GM23338 (cell line): Measurements from ENCODE around the gene REV3L. TPM values are rescaled to one million over a fixed set of nuclear protein-coding genes. Genes with fewer than 3 reads are reported as not detected.
A peak's percentile ranks its signal among the peaks of the same experiment; 100 is the strongest.

Experiments
- ATAC-seq: fragments of 200-7000 bp; cut with Tn5 transposase; 3 replicates; pipeline ENCODE4 v1.9.1; 2020
- DNase-seq: peaks from one replicate; pipeline ENCODE4 v3.0.0-alpha.2; 2015; ENCODE audit warnings: low spot score
- H2AFZ ChIP-seq: fragments of 200-600 bp; sonication (generic); 2 replicates; pipeline ENCODE4 v1.8.0; 2016; ENCODE audit warnings: antibody characterized with exemption, mild to moderate bottlenecking, moderate library complexity
- H3F3A ChIP-seq: fragments of 200-600 bp; sonication (generic); replicated peaks from 2 replicates; pipeline ENCODE4 v1.8.0; 2017; ENCODE audit warnings: antibody characterized with exemption, mixed run types, low read depth
- H3K27ac ChIP-seq: fragments of 200-600 bp; sonication (generic); 2 replicates; pipeline ENCODE4 v1.6.1; 2016; ENCODE audit warnings: low read depth
- H3K27me3 ChIP-seq: fragments of 200-600 bp; sonication (generic); 2 replicates; pipeline ENCODE4 v1.8.0; 2016; ENCODE audit warnings: mild to moderate bottlenecking, mixed run types, moderate library complexity; ENCODE audit not compliant: insufficient read depth
- H3K36me3 ChIP-seq: fragments of 200-600 bp; sonication (generic); 2 replicates; pipeline ENCODE4 v1.8.0; 2016; ENCODE audit warnings: mild to moderate bottlenecking; ENCODE audit not compliant: insufficient read depth
- H3K4me1 ChIP-seq: fragments of 200-600 bp; sonication (generic); 2 replicates; pipeline ENCODE4 v1.8.0; 2016; ENCODE audit warnings: mild to moderate bottlenecking, moderate library complexity; ENCODE audit not compliant: insufficient read depth
- H3K4me2 ChIP-seq: fragments of 200-600 bp; sonication (generic); 2 replicates; pipeline ENCODE4 v1.7.1; 2017; ENCODE audit warnings: mixed run types
- H3K4me3 ChIP-seq: fragments of 200-600 bp; sonication (generic); 2 replicates; pipeline ENCODE4 v1.6.1; 2016; ENCODE audit warnings: mixed run types
- H3K79me2 ChIP-seq: fragments of 200-600 bp; sonication (generic); replicated peaks from 2 replicates; pipeline ENCODE4 v1.8.0; 2017; ENCODE audit warnings: mild to moderate bottlenecking; ENCODE audit not compliant: insufficient read depth
- H3K9me2 ChIP-seq: fragments of 200-600 bp; sonication (generic); 2 replicates; pipeline ENCODE4 v1.8.0; 2017; ENCODE audit not compliant: insufficient read depth
- H4K20me1 ChIP-seq: fragments of 200-600 bp; sonication (generic); replicated peaks from 2 replicates; pipeline ENCODE4 v1.8.0; 2017; ENCODE audit warnings: mild to moderate bottlenecking; ENCODE audit not compliant: insufficient read depth
- H3K27ac Mint-ChIP-seq: 2 replicates; pipeline ENCODE4 v1.8.0; 2020; ENCODE audit warnings: inconsistent platforms, mild to moderate bottlenecking, moderate library complexity, mixed read lengths
- H3K27me3 Mint-ChIP-seq: 3 replicates; pipeline ENCODE4 v1.8.0; 2022; ENCODE audit warnings: low read depth, mild to moderate bottlenecking, moderate library complexity, mixed read lengths, inconsistent platforms; ENCODE audit not compliant: insufficient read depth, poor library complexity
- H3K36me3 Mint-ChIP-seq: 3 replicates; pipeline ENCODE4 v1.8.0; 2021; ENCODE audit warnings: low read depth, mild to moderate bottlenecking, inconsistent platforms, moderate library complexity, mixed read lengths
- H3K4me1 Mint-ChIP-seq: 3 replicates; pipeline ENCODE4 v1.8.0; 2020; ENCODE audit warnings: mild to moderate bottlenecking, inconsistent platforms, mixed read lengths
- H3K4me3 Mint-ChIP-seq: 3 replicates; pipeline ENCODE4 v1.8.0; 2021; ENCODE audit warnings: moderate library complexity, mild to moderate bottlenecking, inconsistent platforms, mixed read lengths
- H3K9me3 Mint-ChIP-seq: 3 replicates; pipeline ENCODE4 v1.8.0; 2020; ENCODE audit warnings: moderate library complexity, mild to moderate bottlenecking, inconsistent platforms, mixed read lengths
- JUNB ChIP-seq: IDR thresholded peaks from one replicate; pipeline ENCODE4 v1.6.1; 2016; ENCODE audit warnings: antibody characterized with exemption; ENCODE audit not compliant: unreplicated experiment
- STAT1 ChIP-seq: IDR thresholded peaks from one replicate; pipeline ENCODE4 v1.6.1; 2016; ENCODE audit warnings: antibody characterized with exemption; ENCODE audit not compliant: unreplicated experiment
- ZNF114 ChIP-seq: fragments of 250-450 bp; sonication (Bioruptor Pico); IDR thresholded peaks from 2 replicates; pipeline ENCODE4 v1.5.0; 2020; ENCODE audit warnings: mild to moderate bottlenecking, moderate library complexity
- polyA plus RNA-seq: library from polyadenylated mRNA; unstranded; fragments of >200 nt; fragmentation: Nextera tagmentation; extraction: Ambion mirVana; gene quantifications from 2 replicates; pipeline ENCODE4 v1.2.1, GENCODE V29; 2016
- total RNA-seq: library from RNA; depleted of rRNA; stranded (reverse); fragments of >200 nt; shearing (Covaris generic); gene quantifications from 2 replicates; pipeline ENCODE4 v1.2.3, GENCODE V29; 2014
- TF ChIP-seq, protein P1 (sequence below): fragments of 250-450 bp; sonication (Bioruptor Pico); IDR thresholded peaks from 2 replicates; pipeline ENCODE4 v1.5.0; 2020; ENCODE audit warnings: mild to moderate bottlenecking, moderate library complexity
- TF ChIP-seq, protein P2 (sequence below): IDR thresholded peaks from 2 replicates; pipeline ENCODE4 v1.6.1; 2016; ENCODE audit warnings: antibody characterized with exemption

REV3L gene
- total and polyA plus RNA-seq, 2 experiments from 2014 or later, result 8.3 to 13.1 TPM

DNA sequence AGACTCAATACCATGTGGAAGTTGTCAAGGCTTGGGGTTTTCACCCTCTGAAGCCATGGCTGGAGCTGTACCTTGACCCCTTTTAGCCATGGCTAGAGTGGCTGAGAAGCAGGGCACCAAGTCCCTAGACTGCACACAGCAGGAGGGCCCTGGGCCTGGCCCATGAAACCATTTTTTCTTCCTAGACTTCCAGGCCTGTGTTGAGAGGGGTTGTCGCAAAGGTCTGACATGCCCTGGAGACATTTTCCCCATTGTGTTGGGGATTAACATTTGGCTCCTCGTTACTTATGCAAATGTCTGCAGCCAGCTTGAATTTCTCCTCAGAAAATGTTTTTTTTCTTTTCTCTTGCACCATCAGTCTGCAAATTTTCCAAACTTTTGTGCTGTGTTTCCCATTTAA, 199.3 kb downstream of the REV3L start:
- Histone ChIP-seq H3K36me3 (peaks cover 13% of the 10 kb centered on the region), H3K4me3 (no peak overlapping the region), H3F3A (no peaks in the 10 kb centered on the region), H3K4me1 (peaks cover 9% of the 10 kb centered on the region; the same call in 1 of the 2 replicates), H3K4me2 (0 out of 2 replicates have a peak overlapping the region, but pooled peaks have one; percentile 19), H3K27me3 (no peaks in the 10 kb centered on the region), H3K9me2 (peaks cover 7% of the 10 kb centered on the region), H3K27ac (peak overlapping the region; percentile 76; the same call in 1 of the 2 replicates), H3K79me2 (no peaks in the 10 kb centered on the region; the same call in 1 of the 2 replicates), H2AFZ (no peak overlapping the region), H4K20me1 (no peaks in the 10 kb centered on the region; the same call in 1 of the 2 replicates)
- peak; percentile 32; the same call in 1 of the 3 replicates for ATAC-seq
- no peaks in the 10 kb centered on the region for H3K27me3 Mint-ChIP-seq
- peaks cover 21% of the 10 kb centered on the region for H3K9me3 Mint-ChIP-seq
- H3K36me3 Mint-ChIP-seq, result peaks cover 50% of the 10 kb centered on the region
- H3K27ac Mint-ChIP-seq, result no peak overlapping the region
- DNase-seq, result no peak
- peaks cover 13% of the 10 kb centered on the region for H3K4me1 Mint-ChIP-seq
- no peak overlapping the region for H3K4me3 Mint-ChIP-seq
- TF ChIP-seq STAT1 (no peak), JUNB (no peak), ZNF114 (no peak)
- TF ChIP-seq, protein P1, sequence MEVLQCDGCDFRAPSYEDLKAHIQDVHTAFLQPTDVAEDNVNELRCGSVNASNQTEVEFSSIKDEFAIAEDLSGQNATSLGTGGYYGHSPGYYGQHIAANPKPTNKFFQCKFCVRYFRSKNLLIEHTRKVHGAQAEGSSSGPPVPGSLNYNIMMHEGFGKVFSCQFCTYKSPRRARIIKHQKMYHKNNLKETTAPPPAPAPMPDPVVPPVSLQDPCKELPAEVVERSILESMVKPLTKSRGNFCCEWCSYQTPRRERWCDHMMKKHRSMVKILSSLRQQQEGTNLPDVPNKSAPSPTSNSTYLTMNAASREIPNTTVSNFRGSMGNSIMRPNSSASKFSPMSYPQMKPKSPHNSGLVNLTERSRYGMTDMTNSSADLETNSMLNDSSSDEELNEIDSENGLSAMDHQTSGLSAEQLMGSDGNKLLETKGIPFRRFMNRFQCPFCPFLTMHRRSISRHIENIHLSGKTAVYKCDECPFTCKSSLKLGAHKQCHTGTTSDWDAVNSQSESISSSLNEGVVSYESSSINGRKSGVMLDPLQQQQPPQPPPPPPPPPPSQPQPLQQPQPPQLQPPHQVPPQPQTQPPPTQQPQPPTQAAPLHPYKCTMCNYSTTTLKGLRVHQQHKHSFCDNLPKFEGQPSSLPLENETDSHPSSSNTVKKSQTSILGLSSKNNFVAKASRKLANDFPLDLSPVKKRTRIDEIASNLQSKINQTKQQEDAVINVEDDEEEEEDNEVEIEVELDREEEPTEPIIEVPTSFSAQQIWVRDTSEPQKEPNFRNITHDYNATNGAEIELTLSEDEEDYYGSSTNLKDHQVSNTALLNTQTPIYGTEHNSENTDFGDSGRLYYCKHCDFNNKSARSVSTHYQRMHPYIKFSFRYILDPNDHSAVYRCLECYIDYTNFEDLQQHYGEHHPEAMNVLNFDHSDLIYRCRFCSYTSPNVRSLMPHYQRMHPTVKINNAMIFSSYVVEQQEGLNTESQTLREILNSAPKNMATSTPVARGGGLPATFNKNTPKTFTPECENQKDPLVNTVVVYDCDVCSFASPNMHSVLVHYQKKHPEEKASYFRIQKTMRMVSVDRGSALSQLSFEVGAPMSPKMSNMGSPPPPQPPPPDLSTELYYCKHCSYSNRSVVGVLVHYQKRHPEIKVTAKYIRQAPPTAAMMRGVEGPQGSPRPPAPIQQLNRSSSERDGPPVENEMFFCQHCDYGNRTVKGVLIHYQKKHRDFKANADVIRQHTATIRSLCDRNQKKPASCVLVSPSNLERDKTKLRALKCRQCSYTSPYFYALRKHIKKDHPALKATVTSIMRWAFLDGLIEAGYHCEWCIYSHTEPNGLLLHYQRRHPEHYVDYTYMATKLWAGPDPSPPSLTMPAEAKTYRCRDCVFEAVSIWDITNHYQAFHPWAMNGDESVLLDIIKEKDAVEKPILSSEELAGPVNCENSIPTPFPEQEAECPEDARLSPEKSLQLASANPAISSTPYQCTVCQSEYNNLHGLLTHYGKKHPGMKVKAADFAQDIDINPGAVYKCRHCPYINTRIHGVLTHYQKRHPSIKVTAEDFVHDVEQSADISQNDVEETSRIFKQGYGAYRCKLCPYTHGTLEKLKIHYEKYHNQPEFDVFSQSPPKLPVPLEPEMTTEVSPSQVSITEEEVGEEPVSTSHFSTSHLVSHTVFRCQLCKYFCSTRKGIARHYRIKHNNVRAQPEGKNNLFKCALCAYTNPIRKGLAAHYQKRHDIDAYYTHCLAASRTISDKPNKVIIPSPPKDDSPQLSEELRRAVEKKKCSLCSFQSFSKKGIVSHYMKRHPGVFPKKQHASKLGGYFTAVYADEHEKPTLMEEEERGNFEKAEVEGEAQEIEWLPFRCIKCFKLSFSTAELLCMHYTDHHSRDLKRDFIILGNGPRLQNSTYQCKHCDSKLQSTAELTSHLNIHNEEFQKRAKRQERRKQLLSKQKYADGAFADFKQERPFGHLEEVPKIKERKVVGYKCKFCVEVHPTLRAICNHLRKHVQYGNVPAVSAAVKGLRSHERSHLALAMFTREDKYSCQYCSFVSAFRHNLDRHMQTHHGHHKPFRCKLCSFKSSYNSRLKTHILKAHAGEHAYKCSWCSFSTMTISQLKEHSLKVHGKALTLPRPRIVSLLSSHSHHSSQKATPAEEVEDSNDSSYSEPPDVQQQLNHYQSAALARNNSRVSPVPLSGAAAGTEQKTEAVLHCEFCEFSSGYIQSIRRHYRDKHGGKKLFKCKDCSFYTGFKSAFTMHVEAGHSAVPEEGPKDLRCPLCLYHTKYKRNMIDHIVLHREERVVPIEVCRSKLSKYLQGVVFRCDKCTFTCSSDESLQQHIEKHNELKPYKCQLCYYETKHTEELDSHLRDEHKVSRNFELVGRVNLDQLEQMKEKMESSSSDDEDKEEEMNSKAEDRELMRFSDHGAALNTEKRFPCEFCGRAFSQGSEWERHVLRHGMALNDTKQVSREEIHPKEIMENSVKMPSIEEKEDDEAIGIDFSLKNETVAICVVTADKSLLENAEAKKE (CRISPR knock-in tag), result no peak
- TF ChIP-seq, protein P2, sequence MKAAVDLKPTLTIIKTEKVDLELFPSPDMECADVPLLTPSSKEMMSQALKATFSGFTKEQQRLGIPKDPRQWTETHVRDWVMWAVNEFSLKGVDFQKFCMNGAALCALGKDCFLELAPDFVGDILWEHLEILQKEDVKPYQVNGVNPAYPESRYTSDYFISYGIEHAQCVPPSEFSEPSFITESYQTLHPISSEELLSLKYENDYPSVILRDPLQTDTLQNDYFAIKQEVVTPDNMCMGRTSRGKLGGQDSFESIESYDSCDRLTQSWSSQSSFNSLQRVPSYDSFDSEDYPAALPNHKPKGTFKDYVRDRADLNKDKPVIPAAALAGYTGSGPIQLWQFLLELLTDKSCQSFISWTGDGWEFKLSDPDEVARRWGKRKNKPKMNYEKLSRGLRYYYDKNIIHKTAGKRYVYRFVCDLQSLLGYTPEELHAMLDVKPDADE, result no peak
